Activated CD4-positive, alpha-beta T cell treated with anti-CD3 and anti-CD28 coated beads, Interleukin-2, Interleukin-4, amounts not matched to agents 100 ng/mL and 50 ng/mL, durations not matched to agents 16 hours and 8 hours (primary cell): ENCODE data around the gene HSD17B4.
A peak's percentile ranks its signal among the peaks of the same experiment; 100 is the strongest.
"Not testable (repeated sequence)": the region's sequence is repeated elsewhere in the genome, so short reads cannot be mapped to it uniquely, and the experiment has no call there.

Experiments used
- DNase-seq: peaks from one replicate; pipeline ENCODE4 v3.0.0-alpha.2; 2020; ENCODE audit warnings: low spot score

HSD17B4 gene

DNA sequence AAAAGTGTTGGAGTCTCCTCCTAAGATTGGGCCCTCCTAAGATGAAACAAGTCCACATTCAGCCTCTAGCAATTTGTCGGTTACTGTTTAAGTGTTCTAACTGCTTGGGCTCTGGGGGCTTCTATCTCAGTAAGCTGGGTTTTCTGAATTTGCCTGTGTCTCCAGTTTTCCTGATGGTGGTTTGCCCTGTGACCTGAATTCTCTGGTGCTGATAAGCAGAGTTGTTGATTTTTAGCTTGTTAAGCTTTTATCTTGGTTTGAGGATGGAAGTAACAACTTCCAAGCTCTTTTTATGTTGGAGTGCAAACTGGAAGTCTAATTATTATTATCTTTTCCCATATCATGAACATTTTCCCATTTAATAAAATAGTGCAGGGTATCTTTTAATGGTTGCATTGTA, 30.9 kb downstream of the HSD17B4 start:
- no peak for DNase-seq

DNA sequence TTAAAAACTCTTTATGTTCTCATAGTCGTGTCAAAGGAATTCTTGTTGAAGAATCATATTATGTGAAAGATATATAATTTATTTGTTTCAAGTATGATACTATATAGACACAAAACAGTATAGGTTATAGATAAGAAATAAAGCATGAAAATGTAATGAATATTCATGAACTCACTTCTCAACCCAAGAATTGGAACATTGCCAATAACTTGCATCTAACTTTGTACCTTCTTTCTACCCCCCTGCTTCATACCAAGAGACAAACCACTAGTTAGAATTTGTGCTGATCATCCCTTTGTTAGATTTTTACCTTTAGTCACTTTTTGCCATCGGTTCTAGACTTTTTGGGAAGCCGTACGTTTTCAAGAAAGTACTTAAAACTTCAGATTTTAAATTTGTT, 32.6 kb downstream of the HSD17B4 start:
- no peak for DNase-seq

DNA sequence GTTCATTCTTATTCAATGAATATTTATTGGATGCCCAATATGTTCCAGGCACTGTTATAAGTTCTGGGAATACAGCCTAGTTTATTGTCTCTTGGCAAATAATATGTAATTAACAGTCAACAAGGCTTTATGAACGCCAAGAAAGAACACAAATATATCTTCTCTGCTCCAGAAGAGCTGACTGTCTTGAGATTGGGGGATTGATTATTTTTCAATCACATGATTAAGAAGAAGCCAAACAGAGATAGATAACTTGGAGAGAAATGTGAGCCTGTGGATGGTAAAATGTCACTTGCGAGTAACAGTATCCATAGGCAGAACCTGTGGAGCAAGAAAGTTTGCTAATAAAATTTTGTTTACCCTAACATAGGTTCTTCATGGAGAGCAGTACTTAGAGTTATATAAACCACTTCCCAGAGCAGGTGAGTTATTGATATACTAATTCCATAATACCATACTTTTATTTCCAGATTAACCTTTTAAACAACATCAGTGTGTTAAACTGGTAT, 49.4 kb downstream of the HSD17B4 start:
- no peak for DNase-seq

DNA sequence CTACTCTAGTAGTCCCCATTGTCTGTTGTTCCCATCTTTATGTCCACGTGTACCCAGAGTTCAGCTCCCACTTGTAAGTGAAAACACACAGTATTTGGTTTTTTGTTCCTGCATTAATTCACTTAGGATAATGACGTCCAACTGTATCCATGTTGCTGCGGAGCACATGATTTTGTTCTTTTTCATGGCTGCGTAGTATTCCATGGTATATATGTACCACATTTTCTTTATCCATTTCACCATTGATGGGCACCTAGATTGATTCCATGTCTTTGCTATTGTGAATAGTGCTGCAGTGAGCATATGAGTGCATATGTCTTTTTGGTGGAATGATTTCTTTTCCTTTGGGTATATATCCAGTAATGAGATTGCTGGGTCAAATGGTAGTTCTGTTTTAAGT, 51.6 kb downstream of the HSD17B4 start:
- not testable (repeated sequence) for DNase-seq

DNA sequence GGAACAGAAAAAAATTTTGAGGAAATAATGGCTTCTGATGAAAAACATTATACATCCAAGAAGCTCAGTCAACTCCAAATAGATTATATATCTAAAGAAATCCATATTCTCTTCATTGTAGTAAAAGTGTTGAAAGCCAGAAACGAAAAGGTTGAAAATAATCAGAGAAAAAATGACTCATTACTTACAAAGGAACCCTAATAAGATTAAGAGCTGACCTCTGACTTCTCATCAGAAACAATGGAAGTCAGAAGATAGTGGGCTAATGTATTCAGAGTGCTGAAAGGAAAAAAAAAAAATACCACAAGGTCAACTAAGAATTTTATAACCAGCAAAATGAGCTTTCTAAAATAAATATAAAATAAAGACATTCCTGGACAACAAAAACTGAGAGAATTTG, 60.0 kb downstream of the HSD17B4 start:
- DNase-seq, result no peak

DNA sequence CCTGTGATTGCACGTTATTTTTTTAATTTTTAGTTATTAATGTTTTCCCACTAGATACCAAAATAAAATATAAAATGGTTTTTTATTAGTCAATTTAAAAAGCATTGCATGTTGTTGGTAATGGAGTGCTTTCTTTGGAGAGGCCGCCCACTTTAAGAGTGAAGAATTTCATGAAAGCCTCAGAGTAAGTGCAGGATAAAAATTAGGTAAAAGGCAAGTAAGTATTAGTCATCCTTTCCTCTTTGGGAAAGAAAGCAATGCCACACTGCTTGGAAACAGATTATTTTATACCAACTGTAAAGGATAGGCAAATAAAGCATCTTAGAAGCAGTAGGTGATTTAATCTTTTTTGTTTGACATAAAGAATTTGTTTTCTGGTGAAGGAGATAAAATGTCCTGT, 62.9 kb downstream of the HSD17B4 start:
- DNase-seq, result no peak

DNA sequence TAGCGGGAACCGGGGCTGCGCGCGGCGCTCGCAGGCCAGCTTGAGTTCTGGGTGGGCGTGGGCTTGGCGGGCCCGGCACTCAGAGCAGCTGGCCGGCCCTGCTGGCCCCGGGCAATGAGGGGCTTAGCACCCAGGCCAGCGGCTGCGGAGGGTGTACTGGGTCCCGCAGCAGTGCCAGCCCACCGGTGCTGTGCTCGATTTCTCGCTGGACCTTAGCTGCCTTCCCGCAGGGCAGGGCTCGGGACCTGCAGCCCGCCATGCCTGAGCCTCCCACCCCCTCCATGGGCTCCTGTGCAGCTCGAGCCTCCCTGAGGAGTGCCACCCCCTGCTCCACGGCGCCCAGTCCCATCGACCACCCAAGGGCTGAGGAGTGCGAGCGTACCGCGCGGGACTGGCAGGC, 64.8 kb downstream of the HSD17B4 start:
- not testable (repeated sequence) for DNase-seq

DNA sequence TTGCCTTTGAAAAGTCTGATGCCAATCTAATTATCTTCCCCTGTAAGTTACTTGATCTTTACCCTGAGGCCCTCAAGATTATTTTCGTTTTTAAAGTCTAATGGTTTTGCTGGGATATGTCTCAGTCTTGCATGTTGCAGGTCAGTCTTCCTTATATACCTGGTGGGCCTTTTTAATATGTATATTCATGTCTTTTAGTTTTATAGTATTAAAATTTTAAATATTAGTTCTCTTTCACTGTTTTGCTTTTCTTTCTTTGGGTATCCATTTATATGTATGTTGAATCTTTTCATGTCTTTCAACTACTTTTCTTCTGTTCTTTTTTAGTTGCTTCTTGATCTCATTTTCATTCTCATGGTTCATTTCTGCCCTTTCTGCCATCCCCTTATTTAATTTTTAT, 68.9 kb downstream of the HSD17B4 start:
- no peak for DNase-seq

DNA sequence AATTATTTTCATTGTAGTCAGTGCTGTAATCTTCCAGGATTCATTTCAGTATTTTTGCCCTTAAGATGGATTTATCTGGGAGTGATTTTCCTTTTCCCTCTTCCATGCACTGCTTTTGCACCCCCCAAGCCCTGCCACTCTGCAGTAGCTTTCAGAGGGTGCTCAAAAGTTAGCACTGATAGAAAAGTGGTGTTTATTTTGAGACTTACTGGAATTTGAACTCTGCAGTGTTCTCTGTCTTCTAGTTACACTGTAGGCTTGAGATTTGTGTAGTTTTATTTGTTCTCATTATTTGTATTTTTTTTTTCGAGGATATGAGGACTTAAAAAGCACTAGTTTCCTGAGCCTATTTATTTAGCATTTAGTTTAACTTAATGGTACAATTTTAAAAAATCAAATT, 70.5 kb downstream of the HSD17B4 start:
- no peak for DNase-seq

DNA sequence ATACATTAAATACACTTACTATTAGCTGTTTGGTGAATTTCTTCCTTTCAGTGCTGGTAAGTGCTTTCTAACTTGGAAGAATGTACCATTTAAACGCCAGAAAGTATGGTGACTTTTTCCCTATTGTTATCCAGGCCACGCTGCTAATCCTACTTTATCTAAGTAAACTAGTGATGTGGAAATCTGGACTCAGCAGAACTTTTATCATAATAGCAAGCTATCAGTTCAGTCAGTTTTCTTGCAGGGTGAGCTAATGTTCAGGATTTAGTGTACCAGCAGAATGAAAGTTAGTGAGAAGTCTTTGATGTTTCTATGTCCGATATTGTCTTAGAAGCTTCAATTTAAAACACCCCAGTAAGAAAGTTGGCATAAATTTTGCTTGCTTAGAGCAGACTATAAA, 72.2 kb downstream of the HSD17B4 start:
- no peak for DNase-seq

DNA sequence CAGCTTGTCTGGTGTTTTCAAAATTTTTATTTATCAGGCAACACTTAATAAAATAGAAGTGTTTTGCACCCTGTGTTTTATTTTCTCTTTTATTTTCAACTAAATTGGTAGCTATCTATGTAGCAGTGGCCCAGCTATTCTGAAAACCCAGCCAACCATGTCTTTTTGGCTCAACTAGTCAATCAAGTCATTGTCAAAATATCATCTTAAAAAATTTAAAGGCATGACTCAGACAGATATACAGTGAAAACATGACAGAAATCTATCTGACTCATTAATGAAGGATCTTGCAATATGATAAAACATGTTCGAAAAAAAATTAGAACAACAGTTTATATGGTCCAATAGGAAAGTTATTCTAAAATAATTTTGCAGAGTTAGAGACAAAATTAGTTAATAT, 75.1 kb downstream of the HSD17B4 start:
- DNase-seq, result no peak

DNA sequence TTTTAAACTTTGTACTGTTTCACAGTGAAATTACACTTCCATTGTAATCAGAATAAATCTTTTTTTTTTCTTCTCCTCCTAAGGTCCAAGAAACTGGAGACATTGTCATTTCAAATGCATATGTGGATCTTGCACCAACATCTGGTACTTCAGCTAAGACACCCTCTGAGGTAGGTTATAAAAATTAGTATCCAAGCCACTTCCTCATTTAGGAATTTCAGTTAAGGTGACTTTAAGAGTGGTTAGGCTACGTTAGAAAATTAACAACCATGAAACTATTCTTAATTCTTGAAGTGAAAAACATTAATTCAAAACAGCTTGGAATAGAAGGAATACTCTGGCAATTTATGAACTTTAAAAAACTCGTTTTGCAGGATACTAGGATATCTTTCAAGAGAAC, 77.5 kb downstream of the HSD17B4 start:
- no peak for DNase-seq

DNA sequence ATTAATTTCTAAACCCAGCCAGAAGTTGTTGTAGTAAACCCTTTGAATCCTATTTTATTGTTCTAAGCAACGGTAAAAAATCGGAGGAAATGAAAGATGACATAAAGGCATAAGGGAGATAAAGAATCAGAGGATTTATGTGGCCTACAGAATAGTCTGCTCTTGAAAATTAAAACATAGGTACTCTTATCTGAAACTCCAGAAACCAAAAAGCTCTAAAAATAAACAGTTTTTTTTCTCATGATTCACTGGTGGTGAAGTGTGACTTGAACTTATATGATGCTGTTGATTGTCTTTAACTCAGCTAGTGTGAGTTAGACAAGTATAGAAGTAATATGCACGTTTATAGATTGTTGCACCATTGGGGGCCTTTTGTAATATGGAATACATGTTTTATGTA, 80.3 kb downstream of the HSD17B4 start:
- DNase-seq, result no peak

DNA sequence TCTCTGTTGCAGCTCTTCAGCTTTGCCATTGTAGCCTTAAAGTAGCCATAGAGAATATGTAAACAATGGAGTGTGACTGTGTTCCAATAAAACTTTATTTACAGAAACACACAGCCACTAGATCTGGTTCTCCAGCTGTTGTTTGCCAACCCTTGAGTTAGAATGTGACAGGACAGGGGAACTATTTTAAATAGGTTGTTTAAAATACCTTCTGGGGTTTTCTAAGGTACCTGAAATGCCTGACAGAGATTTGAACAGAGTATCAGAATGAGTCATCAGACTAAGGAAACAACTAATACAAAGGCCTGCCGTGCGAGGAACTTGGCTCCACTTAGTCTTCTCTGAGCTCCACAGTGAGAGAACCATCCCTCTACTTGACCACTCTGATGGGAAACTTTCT, 85.4 kb downstream of the HSD17B4 start:
- DNase-seq, result peak; percentile 53

DNA sequence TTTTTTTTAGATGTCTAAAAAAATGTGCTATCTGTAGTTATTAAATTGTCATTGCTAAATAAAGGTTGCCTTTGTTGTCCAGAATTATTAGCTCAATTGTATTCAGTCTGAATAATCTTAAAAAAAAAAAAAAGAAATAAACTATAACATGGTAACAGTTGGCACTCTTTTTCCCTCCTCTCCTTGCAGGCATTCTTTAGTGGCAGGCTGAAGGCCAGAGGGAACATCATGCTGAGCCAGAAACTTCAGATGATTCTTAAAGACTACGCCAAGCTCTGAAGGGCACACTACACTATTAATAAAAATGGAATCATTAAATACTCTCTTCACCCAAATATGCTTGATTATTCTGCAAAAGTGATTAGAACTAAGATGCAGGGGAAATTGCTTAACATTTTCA, 89.4 kb downstream of the HSD17B4 start:
- no peak for DNase-seq

DNA sequence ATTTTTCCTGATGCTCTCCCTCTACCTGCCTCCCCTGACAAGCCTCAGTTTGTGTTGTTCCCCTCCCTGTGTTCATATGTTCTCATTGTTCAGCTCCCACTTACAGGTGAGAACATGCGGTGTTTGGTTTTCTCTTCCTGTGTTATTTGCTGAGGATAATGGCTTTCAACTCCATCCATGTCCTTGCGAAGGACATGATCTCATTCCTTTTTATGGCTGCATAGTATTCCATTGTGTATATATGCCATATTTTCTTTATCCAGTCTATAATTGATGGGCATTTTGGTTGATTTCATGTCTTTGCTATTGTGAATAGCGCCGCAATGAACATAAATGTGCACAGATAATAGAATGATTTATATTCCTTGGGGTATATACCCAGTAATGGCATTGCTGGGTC, 99.5 kb downstream of the HSD17B4 start:
- no peak for DNase-seq

DNA sequence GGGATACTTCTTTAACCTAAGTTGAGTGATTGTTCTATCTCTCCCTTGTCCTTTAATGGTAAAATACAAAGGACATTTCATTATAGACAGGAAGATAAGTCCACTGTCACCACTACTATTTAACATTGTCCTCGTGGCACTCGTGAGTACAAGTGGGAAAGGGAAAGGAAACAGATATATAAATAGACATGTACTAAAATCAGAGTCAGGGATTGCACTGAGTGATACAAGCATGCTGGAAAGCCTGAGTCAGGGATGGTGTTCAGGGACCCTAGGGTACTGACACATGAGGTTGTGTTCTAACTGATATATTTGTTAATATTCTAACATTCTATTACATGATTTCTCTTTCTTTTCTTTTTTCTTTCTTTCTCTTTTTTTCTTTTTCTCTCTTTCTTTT, 102.3 kb downstream of the HSD17B4 start:
- DNase-seq, result no peak

DNA sequence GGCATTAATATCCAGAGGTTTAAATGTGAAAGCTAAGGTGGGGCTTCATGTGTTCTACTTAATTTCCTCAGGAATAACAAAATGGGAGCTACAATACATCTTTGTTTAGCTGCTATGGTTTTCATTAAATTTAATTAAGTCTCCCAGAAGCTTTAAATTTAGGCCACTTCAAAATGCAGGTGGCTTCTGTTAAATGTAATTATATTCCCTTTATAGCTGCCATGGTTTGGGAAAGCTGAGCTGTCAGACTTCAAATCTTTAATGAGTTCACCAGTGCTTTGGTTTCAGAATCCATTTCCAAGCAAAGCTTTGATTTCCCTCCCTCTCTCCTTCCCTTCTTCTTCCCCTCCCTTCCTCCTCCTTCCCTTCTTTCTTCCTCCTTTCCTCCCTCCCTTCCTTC, 118.6 kb downstream of the HSD17B4 start:
- DNase-seq, result no peak

DNA sequence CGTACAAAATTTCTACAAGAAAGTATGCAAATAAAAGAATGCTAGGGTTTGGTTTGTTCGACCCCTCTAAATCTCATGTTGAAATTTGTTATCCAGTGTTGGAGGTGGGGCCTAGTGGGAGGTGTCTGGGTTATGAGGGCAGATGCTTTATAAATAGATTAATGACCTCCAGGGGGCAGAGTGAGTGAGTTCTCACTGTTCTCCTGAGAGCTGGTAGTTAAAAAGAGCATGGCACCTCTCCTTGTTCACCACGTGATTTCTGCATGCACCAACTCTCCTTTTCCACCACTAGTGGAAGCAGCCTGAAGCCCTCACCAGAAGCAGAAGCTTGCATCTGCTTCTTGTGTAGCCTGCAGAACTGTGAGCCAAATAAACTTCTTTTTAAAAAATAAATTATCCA, 126.6 kb downstream of the HSD17B4 start:
- DNase-seq, result peak; percentile 22

DNA sequence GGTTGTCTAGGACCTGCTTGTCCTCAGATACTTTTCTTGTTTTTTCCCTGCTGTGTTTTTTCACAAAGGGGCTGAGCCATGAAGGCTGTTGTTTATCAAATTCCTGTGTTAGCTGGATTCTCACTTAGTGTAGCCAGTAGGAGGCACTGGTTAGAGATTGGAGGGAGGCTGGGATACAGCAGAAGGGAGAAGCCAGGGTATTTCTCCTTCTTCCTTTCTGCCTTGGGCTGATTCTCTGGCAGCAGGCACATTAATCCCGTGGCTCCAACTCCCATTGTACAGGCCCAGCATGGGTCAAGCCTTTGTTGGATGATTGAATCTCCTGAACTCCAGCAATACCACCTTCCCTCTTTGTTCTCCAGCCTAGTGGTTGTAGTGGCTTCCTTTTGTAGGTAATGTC, 130.7 kb downstream of the HSD17B4 start:
- DNase-seq, result no peak

DNA sequence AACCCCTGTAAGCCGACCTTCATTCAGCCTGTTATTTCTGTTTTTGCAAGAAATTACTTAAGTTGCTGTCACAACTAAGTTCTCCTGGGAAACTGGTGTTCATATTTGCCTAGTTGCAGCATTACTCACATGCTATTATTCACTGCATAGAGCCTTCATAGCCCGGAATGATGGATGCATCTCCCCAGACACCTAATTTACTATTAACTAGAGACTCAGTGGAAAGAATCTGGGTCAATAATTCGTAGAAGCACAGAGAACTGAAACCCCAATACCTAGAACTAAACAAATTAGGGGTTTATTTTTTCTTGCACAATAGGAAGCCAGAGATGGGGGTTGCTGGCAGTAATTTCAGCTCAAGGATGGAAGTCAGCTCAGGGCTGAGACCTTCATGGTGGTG, 131.4 kb downstream of the HSD17B4 start:
- no peak for DNase-seq
